Measurements from ENCODE around the gene GDPD5. TPM values are rescaled to one million over a fixed set of nuclear protein-coding genes. Genes with fewer than 3 reads are reported as not detected.

Gene GDPD5
- total RNA-seq, 1 experiment from 2014 or later, result 15.2 TPM

DNA sequence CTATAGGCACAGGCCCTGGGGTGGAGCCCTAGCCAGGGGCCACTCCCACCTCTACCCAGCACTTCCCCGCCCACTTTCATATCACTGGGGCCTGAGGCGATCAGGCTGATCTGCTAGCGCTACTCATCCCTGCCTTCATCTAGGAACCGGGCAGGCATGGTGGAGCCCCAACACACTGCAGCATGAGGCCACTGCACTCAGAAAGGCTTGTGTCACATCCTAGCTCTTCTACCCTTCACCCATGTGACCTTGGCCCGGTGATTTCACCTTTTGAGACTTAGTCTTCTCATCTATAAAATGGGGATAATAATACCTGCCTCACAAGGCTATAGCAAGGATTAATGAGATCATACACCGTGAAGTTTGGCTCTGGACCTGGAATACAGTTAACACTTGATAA, 18.1 kb upstream of the GDPD5 start:
- H3K9me3 ChIP-seq, result no peaks in the 10 kb centered on the region

DNA sequence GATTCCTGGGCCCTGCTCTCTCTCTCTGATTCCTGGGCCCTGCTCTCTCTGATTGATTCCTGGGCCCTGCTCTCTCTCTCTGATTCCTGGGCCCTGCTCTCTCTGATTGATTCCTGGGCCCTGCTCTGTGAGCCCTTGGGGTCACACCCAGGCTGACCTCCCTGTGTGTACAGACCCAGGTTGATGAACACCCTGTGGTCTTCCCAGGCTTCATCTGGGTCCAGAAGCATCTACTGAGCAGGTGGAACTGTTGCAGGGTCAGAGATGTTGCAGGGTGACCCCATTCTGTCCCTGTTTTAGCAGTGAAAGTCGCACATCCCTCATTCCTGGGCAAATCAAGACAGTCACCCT, 16.3 kb upstream of the GDPD5 start:
- H3K4me3 ChIP-seq, result no peak overlapping the region
- no peak for DNase-seq
- no peaks in the 10 kb centered on the region for H3K36me3 ChIP-seq
- H3K27me3 ChIP-seq, result no peaks in the 10 kb centered on the region
- no peaks in the 10 kb centered on the region for H3K9me3 ChIP-seq

More for the DNA sequence above, 18.1 kb upstream of the GDPD5 start:
- no peaks in the 10 kb centered on the region for H3K36me3 ChIP-seq
- DNase-seq, result no peak
- H3K4me3 ChIP-seq, result no peak overlapping the region
- H3K27me3 ChIP-seq, result no peaks in the 10 kb centered on the region

DNA sequence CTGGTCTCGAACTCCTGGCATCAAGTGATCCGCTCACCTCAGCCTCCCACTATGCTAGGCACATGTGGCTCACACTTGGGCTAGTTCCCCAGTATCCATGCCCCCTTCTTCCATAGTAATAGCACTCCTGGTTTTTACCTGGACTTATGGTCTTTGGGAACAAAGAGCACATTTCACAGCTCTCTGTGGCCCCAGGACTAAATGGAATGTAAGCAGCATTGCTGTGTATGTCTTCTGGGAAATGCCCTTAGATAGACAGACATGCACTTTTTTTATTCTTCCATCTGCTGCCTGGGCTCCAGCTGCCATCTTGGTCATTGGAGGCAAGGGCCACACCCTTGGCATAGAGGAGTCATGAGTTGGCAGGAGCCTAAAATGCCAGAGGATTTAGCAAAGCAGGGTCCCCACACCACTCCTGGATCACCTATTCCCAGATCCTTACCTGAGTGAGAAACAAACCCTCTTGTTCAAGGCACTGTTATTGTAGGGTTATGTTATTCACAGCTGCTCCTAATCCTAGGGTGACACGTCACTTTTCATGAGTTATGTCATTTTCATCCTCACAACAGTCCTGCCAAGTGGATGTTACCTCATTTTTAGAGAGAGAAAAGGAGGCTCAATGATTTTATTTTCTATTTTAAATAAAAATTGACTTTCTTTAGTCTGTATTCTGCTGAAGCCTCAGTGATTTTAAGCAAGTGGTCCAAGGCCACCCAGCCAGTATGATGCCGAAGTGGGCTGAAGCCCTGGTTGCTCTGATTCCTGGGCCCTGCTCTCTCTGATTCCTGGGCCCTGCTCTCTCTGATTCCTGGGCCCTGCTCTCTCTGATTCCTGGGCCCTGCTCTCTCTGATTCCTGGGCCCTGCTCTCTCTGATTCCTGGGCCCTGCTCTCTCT, 15.7 kb upstream of the GDPD5 start:
- DNase-seq, result peak; percentile 28

DNA sequence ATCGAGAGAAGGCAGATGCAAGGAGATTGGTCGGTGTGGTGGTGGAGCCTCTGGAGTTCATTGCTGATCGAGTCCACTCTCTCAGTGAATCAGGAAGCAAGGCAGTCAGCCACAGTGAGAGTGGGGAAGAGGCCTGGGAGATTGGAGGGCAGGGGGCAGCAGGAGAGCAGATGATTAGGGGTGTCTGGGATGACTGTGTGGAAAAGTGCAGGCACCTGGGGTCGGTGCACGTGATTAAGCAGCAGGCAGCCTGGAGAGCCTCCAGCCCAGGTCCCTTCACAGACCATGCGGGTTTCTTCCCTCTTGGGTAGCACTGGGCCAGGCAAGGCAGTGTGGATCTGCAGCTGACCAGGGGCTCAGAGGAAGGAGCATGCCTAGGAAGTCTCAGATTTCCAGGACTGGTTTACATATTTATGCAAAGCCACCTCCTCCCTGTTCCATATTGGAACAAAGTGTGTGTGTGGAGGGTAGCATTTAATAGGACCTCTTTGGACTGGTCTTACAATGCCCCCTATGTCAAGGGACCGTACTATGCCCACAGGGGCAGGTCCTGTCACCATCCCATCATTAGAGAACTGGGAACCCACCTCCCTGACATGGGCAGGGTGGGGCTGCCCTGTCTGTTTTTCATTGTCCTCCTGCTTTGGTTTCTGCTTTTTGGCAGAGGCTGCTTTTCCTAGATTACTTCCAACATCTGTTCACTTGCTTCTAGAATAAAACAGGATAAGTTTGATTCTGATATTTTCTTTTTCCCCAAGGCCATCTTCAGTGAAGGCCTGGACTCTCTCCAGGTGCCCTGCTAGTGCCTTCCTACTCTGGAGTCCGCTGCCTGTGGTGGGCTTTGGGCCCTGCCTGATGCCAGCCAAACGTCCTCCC, 14.0 kb upstream of the GDPD5 start:
- Histone ChIP-seq H3K27me3 (no peaks in the 10 kb centered on the region), H3K9me3 (no peaks in the 10 kb centered on the region), H3K36me3 (no peaks in the 10 kb centered on the region), H3K4me3 (no peak overlapping the region)
- DNase-seq, result no peak

More for the DNA sequence above, 15.7 kb upstream of the GDPD5 start:
- no peaks in the 10 kb centered on the region for H3K9me3 ChIP-seq
- H3K4me3 ChIP-seq, result no peak overlapping the region
- H3K27me3 ChIP-seq, result no peaks in the 10 kb centered on the region
- H3K36me3 ChIP-seq, result no peaks in the 10 kb centered on the region

DNA sequence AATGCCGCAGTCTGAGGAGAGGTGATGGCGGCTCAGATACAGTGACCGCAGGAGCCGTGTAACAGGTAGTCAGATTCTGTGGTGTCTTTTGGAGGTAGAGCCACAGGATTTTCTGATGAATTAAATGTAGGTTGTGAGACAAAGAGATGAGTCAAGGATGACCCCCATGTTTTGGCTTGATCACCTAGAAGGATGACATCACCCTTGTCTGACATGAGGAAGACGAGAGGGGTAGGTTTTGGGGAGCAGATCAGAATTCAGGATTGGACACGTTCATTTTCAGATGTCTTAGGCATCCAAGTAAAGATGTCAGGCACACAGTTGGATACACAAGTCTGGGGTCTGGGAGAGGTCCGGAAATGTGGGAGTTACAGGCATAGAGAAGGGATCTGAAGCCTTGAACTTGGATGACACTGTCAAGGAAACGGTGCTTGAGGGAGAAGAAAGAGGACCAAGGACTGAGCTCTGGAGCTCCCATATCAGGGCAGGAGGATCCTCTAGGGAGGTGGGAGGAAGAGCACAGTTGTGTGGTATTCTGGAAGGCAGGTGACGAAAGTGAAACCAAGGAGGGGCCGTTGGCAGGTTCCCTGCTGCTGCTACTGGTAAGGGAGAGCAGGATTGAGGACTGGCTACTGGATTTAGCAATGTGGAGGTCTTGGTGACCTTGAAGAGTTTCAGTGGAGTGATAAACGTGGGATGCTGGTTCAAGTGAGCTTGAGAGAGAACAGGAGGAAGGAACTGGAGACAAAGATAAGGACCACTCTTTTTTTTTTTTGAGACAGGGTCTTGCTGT, 12.6 kb upstream of the GDPD5 start:
- Histone ChIP-seq H3K27me3 (no peaks in the 10 kb centered on the region), H3K4me3 (no peak overlapping the region), H3K36me3 (no peaks in the 10 kb centered on the region), H3K9me3 (no peaks in the 10 kb centered on the region)
- DNase-seq, result no peak

DNA sequence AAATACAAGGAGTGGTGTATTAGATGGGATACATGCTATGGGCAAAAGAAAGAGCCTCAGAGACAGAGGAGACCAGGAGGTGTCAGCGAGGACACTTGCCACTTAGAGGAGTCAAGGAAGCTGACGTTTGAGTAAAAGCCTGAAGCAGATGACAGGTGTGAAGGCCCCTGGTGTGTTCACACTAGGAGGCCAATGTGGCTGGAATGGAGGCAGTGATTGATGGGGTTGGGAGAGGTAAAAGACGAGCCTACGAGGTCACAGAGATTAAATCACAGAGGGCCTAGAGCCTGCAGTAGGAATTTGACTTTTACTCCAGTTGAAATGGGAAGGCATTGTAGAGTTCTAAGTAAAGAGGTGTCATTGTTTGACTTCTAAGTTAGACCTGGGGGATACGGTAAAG, 12.0 kb upstream of the GDPD5 start:
- H3K36me3 ChIP-seq, result no peaks in the 10 kb centered on the region
- no peak overlapping the region for H3K4me3 ChIP-seq
- no peak for DNase-seq
- no peaks in the 10 kb centered on the region for H3K27me3 ChIP-seq
- H3K9me3 ChIP-seq, result no peaks in the 10 kb centered on the region

DNA sequence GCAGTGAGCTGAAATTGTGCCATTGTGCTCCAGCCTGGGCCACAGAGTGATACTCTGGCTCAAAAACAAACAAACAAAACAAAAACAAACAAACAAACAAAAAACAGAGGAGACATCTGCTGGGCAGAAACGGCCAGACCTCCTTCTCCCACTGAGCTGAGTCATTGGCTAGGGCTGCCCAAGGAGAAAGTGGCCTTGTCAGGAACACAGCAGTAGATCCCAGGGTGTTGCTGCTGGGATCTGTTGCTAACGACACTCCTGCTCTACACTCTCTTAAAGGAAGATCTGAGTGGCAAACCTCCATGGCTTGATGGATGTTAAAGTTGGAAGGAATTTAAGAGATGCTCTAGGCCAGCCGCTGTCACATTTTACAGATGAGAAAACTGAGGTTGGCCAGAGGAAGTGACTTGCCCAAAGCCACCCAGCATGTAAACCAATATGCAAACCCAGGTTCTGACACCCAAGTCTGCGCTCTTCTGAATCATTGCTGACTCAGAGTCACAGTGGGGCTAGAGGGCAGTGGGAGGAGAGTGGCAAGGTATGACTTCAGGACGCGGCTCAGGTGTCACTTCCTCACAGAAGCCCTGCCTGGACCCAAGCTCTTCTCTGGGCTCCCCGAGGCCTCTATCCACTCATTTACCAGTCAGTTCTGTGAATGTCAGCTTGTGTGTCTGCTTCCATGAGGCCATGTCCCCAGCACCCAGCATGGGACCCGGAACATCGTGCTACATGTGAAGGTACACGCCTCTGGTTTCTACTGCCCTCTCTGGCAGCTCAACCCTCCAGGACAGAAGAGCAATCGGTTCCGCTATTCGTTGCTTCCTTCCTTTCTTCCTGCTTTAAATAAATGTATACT, 11.3 kb upstream of the GDPD5 start:
- DNase-seq, result no peak
- H3K36me3 ChIP-seq, result no peaks in the 10 kb centered on the region
- H3K9me3 ChIP-seq, result no peaks in the 10 kb centered on the region

DNA sequence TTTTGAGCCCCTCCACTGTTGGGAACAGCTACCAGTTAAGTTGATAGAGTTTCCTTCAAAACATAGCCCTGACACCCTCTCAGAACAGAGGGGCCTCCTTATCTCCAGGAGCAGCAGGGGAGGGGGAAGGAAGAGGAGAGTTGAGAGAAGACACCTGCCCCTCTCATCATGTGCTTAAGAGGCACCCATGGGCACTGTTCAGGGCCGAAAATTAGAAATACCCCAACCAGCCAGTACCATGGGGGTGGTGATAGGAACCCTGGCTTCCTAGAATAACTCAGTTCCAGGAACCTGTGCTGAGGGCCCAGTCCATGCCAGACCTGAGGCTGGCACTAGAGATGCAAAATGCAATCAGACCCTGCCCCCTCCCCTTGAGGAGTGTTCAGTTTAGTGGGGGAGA, 9.3 kb upstream of the GDPD5 start:
- DNase-seq, result no peak
- Histone ChIP-seq H3K4me3 (no peak overlapping the region), H3K9me3 (no peaks in the 10 kb centered on the region), H3K36me3 (no peaks in the 10 kb centered on the region), H3K27me3 (no peaks in the 10 kb centered on the region)

More for the DNA sequence above, 11.3 kb upstream of the GDPD5 start:
- Histone ChIP-seq H3K4me3 (no peak overlapping the region), H3K27me3 (no peaks in the 10 kb centered on the region)

DNA sequence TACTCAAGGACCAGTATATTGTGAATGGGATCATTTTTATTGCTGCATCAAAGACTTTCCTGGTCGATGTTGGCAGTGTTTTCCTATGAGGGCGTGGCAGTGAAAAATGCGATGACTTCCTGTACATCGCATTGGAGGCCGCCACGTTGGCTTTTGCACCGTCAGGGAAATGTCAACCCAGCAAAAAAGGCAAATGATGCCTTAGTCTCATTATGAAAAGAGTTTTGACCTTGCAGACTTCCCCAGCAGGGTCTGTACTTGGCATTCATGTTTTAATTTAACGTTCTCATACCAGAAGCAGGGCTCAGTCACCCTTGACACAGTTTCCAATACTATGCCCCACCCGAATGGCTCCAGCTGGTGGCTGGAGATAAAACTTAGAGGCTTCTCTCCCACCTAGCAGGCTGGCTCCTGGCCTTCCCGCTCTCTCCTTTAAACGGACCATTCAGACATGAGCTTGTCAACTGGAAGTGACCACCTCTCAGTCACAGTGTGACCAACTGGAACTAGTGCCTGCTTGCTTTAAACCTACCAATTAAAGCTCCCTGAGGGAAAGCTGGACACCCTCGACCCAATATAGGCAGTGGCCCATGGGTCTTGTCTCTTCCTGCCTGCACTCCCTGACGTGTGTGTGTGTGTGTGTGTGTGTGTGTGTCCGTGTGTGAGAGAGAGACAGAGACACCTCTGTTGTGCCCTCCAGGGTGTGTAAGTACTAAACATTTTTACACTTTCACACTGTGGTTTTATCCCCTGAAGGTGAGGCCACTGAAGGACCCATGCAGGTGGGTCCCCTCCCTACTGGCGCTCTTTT, 8.7 kb upstream of the GDPD5 start:
- no peak for DNase-seq
- Histone ChIP-seq H3K9me3 (no peaks in the 10 kb centered on the region), H3K4me3 (no peak overlapping the region), H3K27me3 (no peaks in the 10 kb centered on the region), H3K36me3 (no peaks in the 10 kb centered on the region)

DNA sequence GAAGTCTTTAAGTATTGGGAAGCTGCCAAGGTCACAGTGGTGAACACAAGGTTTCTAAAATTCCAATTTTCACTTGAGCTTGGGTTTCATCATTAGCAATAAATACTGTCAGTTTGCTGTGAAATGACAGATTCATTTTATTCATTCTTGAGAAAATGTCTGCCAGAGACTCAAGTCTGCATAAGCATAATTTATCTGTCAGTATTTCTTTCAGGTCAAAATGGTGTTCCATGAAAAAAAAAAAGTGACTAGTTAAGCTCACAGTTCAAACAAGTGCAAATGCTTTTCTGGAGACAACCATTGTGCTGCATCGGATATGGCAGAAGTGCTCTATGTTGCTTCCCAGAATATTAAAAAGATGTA, 8.1 kb upstream of the GDPD5 start:
- Histone ChIP-seq H3K36me3 (no peaks in the 10 kb centered on the region), H3K4me3 (no peak overlapping the region), H3K27me3 (no peaks in the 10 kb centered on the region), H3K9me3 (no peaks in the 10 kb centered on the region)
- no peak for DNase-seq

DNA sequence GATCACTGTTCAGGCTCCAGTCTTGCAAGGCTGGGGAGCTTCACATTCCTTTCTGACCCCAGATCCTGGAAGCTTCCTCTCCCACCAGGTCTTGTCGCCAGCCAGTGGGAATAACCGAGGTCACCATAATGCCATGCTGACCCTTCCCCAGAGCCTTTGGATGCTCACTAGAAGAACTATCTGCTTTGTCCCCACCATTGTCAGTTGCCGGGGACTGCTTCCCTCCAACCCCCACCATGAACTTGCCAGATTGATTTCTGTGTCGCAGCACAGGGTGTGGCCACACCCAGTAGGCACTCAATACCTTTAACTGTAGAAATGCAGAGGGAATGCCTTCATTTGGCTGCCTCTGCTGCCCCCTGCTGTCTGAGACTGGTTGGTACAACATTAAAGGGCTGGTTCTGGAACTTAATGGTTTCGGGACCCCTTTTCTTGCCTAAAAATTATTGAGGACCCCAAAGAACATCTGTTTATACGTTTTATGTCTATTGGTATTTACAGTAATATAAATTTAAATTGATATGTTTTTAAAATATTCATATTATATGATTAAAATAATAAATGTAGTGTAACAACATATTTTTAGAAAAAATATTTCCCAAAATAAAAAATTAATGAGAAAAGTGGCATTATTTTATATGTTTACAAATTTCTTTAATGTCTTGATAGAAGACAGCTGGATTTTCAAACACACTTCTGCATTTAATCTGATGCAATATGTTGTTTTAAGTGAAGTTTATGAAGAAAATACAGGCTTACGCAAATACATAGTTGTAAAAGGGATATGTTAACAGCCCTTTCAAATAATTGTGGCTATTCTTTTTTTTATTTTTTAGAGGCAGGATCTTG, 6.7 kb upstream of the GDPD5 start:
- H3K36me3 ChIP-seq, result no peaks in the 10 kb centered on the region
- H3K4me3 ChIP-seq, result no peak overlapping the region
- no peaks in the 10 kb centered on the region for H3K27me3 ChIP-seq
- DNase-seq, result peak; percentile 45
- H3K9me3 ChIP-seq, result no peaks in the 10 kb centered on the region

DNA sequence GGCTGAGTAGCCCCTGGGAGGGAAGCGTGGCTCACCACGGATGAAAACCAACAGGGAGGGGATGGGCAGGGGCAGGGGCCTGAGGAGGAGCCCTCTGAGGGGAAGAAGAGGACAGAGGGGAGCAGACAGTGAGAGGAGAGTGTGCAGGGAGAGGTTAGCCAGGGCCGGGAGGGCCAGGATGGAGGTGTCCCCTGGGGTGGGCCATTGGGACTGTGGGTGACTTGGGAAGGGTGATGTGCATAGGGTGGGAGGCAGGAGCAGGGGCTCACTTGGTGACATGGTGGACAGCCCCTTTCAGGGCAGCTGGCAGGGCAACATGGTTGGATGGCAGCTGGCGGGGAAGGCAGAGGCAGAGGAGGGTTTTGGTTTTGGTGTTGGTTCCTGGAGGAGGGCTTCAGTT, 5.6 kb upstream of the GDPD5 start:
- Histone ChIP-seq H3K9me3 (no peaks in the 10 kb centered on the region), H3K36me3 (no peaks in the 10 kb centered on the region), H3K27me3 (no peaks in the 10 kb centered on the region), H3K4me3 (no peak overlapping the region)
- no peak for DNase-seq

DNA sequence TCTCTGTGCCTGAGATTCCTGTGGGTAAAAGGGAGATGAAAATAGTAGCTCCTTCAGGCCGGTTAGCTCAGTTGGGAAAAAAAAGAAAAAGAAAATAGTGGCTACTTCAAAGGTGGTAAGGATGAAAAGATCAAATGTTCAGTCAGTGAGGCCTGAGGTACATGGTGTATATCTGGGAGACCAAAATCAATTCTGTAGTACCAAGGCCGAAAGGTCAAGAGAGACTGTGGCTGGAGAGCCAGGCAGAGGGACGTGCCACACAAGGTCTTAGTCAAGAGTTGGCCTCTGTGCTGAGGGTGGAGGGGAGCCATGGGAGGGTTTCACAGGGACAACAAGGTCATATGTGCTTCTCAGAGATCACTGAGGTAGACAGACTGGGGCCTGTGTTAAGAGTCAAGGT, 4.8 kb upstream of the GDPD5 start:
- no peak for DNase-seq

DNA sequence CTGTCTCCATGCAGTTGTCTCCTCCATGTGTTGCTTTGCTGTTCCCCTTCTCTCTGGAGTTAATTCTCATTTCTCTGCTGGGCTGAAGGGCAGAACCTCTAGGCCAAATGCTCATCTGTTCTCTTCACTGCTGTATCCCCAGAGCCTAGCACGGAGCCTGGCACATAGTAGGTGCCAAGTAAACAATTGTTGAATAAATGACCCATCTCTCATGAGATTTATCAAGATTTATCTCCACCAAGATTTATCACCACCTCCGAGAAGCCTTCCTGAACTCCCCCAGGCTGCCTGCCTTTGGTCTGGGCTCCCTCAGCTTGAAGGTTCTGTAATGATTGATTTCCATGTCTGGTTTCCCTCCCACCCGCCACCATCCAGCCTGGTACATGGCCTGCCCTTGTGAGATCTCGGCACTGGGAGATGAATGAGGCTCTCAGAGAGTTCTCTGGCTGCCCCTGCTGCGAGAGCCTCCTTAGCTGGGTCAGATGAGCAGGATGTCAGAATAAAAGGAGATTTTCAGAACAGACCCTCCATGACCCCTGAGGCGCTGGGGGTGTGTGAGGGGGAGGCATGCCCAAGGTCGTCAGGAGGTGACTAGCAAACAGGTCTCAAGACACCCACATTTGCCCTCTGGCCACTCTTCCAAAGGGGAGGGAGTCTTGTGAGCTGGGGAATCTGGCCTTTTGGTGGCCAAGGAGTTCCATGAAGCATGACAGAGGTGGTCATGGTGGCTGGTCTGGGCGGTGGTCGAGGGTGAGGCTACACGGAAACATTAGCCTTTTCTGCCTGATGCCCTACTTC, 2.4 kb upstream of the GDPD5 start:
- Histone ChIP-seq H3K27me3 (peaks cover 4% of the 10 kb centered on the region; the same call in 1 of the 2 replicates), H3K9me3 (no peaks in the 10 kb centered on the region), H3K4me3 (no peak overlapping the region), H3K36me3 (no peaks in the 10 kb centered on the region)
- no peak for DNase-seq

More for the DNA sequence above, 4.8 kb upstream of the GDPD5 start:
- no peak overlapping the region for H3K4me3 ChIP-seq
- no peaks in the 10 kb centered on the region for H3K9me3 ChIP-seq
- H3K27me3 ChIP-seq, result no peaks in the 10 kb centered on the region
- H3K36me3 ChIP-seq, result no peaks in the 10 kb centered on the region
